ENCODE data around the gene ZNF527.
"Not testable (repeated sequence)": the region's sequence is repeated elsewhere in the genome, so short reads cannot be mapped to it uniquely, and the experiment has no call there.

The ZNF527 gene

DNA sequence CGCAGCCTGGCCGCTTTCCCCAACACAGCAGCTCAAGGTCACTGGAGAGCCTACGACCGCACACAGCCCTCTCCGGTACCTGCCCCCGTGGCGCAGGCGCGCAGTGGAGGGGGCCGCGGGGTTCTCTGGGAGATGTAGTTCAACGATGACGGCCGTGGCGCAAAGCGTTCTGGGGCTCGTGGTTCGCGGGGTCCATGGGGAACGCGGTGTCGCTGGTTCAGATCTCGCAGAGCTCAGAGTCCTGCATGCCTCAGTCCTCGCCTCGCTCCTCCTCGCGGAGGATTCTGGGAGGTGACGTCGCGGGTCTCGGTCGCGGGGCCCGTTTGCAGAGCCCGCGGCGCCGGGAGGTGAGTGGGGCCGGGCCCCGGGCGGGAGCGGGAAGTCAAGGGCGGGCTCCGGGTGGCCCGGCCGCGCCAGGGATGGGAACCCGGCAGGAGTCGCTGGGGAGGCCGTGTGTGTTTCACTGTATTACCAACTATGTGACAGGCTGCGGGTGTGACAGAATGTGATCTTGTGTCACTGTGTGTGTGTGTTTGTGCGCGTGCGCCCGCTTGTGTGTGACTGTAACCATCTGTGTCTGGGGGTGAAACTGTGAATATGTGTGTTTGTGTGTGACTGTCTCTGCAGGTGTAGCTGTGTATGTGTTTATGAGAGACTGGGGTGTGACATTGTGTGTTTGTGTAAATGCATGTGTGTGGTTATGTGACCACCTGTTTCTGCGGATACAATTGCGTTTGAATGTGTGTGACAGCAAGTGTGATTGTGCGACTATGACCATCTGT, at the start of gene ZNF527:
TSS of gene ZNF527 (plus strand) at position 220 of the 782 bp plus-strand sequence. CDS start 3,100 bp downstream, outside the sequence.
- DNase-seq, result peak; percentile 90

DNA sequence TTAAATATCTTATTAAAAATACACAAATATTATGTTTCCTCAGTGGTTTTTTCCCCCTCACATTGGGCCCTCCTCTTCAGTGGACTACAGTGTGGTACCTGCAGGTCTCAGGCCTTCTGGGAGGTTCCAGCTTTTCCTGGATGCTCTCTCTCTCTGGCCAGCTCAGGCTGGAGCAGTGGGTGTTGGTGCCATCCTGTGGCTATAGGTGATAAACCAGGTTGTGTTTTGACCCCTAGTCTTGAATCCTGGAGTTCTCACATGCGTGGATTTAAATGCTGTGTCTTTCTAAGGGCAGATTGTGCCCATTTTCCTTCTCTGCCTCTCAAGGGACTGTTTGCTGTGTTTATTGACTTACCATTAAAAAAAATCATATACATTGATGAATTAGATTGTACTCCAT, 41.2 kb upstream of the ZNF527 start:
- no peak for DNase-seq

DNA sequence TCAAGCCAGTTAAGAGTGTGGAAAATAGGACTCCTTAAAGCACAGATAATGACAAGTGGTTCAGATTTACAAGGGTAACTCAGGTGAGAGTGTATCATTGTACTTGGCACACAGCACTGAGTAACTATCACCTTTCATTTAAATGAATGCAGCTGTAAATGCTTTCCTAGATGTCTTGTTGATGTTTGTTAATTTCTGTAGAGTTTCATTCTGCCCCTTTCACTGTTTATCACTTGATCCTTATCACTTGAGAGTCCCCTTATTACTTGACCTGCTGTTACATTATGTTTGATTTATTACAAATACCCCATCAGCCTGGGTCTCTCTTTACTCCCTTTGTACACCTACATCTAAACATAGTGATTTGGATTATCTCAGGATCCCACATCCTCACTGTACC, 38.1 kb upstream of the ZNF527 start:
- DNase-seq, result no peak

DNA sequence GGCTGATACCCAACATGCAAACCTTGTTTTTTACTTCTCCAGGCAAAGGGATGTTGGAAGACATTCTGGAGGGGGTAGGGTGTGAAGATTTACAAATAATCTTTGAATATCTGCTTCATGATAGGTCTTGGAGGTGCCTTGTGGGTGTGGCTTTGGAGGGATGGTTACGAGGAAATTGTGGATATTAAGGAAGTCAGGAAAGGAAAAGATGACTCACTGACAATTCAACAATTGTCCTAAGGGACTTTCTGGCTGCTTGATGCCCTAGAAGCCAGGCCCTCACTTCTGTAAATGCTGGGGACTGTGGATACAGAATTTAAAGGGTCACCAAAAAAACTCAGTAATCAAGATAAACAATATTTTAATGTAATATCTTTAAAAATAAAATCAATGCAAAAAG, 37.4 kb upstream of the ZNF527 start:
- DNase-seq, result no peak

DNA sequence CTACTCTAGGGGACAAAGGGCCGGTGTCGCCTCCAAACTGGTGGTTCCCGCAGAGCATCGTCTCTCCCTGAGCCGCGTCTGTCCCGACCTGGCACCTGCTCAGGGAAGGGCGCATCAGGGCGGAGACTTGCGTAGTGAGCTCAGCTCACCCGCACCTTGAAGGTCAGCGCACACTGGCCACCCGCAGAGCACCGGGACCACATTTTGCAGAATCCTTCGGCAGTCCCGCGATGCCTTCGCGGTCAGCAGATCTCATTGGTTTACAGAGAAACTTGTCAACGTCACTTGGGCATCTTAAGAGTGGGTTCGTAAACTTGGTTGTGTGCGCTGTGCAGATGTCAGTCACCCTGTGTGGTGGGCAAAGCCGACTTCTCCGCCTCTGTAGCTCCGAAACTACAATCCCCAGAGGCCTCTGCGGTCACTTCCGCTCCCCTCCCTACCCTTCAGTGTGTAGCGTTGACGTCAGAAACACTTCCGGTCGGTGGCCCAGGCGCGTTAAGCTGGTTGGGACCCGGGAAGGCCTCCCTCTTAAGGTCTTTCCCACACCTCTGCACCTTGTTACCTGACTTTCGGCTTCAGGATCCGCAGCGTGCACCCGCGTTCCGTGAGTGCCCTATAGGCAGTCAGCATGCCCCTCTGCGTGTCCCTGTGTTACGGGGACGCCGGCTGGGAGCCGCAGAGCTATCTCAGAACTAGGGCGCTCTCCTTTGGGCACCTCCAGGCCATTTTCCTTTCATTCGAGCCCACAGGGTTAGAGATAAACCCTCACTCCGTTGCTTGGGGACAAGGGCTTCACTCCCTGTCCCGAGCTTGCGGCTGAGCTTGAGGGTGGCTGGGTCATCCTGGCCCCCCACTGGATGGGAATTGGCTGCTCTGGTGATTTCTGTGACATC, 36.5 kb upstream of the ZNF527 start:
- no peak for DNase-seq

DNA sequence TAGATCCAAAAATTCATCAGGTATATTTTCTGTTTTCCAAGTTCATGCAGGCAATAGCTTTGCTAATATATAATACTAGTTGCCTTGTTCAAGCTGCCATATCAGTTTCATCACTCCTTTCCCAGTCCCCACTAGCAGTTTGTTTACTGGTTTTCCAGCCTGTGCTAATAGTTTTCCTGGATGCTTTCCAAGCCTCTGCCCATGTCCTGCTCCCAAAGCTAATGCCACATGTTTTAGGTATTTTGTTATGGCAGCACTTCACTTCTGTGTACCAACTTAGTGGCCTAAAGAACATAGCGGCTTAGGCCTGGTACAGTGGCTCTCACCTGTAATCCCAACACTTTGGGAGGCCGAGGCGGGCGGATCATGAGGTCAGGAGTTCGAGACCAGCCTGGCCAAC, 28.1 kb upstream of the ZNF527 start:
- no peak for DNase-seq

DNA sequence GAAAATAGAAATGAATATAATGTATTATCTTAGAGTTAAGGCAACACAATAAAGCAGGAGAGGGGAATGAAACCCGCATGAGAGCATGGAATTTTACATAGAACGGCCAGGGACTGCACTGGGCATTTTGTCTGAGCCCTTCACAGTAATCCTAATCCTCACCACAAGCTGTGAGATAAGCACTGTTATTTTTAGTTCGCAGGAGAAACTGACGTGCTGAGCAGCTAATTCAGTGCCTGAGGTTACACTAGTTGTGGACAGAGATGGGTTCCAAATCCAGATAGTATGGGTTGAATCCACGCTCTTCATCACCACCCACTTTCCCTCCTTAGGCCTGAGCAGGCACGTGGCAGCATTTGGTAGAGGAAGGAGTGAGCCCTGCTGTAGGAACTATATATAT, 24.8 kb upstream of the ZNF527 start:
- no peak for DNase-seq

DNA sequence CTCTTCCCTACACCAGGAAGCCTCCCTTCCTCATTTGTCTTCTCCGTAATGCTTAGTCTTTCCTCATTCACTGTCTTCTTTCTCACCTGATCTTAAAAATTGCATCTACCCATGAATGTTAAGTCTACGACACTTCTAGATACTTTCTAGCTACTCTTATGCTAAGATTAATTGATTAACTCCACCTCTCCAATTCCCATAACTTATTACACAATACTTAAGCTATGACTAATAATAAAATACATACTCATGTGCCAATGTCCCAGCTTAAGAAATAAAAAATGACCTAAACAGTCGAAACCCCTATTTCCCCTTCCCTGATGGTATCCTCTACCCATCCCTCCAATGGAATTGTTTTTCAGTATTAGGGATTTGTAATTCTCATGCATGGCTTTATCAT, 22.8 kb upstream of the ZNF527 start:
- DNase-seq, result no peak

DNA sequence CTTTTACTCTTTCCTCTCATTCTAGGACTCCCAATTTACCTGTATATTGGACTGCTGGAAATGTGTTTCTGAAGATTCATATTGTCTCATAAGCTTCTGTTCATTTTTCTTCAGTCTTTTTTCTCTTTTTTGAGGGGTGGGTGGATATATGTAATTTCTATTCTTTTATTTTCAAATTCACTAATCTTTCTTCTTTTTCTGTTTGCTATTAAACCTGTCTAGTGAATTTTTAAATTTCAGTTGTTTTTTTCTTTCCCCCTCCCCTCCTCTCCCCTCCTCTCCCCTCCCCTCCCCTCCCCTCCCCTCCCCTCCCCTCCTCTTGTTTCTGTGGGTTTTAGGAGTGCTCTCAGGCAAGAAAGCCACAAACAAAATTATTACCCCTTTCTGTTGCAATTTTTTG, 16.9 kb upstream of the ZNF527 start:
- DNase-seq, result no peak

DNA sequence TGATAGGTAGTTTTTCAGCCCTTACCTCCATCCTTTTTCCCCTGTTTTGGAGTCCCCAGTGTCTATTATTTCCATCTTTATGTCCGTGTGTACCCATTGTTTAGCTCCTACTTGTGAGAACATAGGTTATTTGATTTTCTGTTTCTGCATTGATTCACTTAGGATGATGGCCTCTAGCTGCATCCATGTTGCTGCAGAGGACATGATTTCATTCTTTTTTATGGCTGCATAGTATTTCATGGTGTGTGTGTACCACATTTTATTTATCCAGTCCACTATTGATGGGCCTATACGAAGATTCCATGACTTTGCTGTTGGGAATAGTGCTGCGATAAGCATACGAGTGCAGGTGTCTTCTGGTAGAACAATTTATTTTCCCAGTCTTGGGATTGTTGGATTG, 15.0 kb upstream of the ZNF527 start:
- DNase-seq, result no peak

DNA sequence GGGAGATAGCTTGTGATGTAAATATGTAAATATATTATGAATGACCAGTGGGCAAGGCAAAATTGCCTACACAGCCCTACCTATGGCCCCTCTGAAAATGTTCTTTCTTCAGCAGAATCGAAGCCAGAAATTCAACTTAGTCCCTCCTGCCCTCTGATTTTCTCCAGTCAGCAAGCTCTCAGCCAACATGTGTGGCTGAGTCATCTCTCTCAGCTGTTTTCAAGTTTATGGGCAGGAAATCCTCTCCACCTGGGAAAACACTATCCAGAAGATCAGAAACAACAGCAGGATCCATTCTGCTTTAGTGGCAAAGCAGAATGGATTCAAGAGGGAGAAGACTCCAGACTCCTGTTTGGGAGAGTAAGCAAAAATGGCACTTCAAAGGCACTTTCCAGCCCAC, 8.9 kb upstream of the ZNF527 start:
- DNase-seq, result no peak

DNA sequence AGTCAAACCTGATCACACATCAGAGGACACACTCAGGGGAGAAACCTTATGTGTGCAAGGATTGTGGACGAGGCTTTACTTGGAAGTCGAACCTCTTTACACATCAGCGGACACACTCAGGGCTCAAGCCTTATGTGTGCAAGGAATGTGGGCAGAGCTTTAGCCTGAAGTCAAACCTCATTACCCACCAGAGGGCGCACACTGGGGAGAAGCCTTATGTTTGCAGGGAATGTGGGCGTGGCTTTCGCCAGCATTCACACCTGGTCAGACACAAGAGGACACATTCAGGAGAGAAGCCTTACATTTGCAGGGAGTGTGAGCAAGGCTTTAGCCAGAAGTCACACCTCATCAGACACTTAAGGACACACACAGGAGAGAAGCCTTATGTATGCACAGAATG, 8.2 kb upstream of the ZNF527 start:
- no peak for DNase-seq

DNA sequence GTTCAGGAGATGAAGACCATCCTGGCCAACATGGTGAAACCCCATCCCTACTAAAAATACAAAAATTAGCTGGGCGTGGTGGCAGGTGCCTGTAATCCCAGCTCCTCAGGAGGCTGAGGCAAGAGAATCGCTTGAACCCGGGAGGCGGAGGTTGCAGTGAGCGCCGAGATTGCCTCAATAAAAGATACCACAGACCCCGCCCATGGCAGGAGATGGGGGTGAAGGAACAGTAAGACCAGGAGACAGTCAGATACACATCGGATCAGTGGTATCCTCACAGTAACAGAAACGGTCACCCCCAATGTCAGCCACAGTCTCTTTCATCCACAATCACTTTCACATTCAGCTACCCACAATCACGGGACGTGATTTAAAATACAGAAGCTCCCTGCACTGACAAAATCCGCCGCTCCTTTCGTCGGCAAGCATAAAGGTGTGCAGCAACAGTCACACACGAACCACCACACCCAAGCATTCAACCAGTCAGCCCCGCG, 466 bp upstream of the ZNF527 start:
- DNase-seq, result not testable (repeated sequence)

DNA sequence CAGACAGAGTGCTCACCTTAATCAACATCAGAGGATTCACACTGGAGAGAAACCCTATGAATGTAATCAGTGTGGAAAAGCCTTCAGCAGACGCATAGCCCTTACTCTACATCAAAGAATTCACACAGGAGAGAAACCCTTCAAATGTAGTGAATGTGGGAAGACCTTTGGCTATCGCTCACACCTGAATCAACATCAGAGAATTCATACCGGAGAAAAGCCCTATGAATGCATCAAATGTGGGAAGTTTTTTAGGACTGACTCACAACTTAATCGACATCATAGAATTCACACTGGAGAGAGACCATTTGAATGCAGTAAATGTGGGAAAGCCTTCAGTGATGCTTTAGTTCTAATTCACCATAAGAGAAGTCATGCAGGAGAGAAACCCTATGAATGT, 18.3 kb downstream of the ZNF527 start:
- no peak for DNase-seq

DNA sequence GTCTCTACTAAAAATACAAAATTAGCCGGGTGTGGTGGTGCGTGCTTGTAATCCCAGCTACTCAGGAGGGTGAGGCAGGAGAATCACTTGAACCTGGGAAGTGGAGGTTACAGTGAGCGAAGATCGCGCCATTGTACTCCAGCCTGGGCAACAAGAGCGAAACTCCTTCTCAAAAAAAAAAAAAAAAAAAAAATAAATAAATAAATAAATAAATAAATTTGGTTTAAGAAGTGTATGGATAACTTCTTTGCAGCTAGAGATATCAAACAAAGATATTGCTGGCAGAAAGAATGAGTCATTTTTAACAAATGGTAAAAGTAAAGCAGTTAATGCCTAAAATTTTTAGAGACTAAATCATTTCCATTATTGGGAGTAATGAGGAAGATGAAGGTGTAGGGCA, 20.5 kb downstream of the ZNF527 start:
- not testable (repeated sequence) for DNase-seq

DNA sequence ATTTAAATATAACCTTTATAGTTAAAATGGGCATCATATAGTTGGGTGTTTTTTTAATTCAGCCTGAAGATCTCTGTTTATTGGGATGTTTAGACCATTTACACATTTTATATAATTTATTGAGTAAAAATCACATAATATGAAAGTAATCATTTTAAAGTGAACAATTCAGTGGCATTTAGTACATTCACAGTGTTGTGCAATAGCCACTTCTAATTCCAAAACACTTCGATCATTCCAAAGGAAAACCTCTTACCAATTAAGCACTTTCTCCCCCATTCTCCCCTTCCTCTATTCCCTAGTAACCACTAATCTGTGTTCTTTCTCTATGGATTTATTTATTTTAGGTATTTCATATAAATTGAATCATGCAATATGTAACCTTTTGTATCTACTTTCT, 30.2 kb downstream of the ZNF527 start:
- no peak for DNase-seq

DNA sequence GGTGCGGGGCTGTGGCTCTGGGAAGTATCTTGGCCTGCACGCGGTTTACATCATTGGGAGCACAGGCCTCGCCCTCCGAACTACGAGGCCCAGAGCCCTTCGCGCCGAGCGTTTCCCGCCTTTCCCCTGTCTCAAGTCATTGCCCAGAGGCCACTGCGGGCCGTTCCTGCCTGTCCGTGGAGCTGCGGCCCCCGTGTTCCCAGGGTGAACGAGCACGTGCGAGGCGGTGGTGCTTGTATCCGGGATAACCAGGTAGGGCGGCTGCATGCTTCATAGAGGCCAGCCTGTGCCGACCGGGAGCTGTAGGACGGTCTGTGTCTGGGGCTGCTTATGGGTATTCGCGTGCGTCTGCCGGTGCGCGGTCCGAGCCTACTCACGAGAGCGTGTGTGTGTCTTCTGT, 32.5 kb downstream of the ZNF527 start:
- DNase-seq, result no peak

DNA sequence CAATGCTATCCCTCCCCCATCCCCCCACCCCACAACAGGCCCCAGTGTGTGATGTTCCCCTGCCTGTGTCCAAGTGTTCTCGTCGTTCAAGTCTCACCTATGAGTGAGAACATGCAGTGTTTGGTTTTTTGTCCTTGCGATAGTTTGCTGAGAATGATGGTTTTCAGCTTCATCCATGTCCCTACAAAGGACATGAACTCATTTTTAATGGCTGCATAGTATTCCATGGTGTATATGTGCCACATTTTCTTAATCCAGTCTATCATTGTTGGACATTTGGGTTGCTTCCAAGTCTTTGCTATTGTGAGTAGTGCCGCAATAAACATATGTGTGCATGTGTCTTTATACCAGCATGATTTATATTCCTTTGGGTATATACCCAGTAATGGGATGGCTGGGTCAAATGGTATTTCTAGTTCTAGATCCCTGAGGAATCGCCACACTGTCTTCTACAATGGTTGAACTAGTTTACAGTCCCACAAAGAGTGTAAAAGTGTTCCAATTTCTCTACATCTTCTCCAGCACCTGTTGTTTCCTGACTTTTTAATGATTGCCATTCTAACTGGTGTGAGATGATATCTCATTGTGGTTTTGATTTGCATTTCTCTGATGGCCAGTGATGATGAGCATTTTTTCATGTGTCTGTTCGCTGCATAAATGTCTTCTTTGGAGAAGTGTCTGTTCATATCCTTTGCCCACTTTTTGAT, 35.4 kb downstream of the ZNF527 start:
- not testable (repeated sequence) for DNase-seq

DNA sequence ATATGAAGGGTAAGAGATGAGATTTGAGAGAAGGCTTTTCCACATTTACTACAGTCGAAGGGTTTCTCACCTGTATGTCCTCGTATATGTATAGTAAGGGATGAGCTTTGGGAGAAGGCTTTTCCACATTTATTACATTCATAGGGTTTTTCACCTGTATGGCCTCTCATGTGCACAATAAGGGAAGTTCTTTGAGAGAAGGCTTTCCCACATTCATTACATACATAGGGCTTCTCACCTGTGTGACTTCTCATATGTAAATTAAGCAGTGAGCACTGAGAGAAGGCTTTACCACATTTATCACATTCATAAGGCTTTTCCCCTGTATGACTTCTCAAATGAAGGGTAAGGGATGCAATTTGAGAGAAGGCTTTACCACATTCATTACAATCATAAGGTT, 41.8 kb downstream of the ZNF527 start:
- no peak for DNase-seq

DNA sequence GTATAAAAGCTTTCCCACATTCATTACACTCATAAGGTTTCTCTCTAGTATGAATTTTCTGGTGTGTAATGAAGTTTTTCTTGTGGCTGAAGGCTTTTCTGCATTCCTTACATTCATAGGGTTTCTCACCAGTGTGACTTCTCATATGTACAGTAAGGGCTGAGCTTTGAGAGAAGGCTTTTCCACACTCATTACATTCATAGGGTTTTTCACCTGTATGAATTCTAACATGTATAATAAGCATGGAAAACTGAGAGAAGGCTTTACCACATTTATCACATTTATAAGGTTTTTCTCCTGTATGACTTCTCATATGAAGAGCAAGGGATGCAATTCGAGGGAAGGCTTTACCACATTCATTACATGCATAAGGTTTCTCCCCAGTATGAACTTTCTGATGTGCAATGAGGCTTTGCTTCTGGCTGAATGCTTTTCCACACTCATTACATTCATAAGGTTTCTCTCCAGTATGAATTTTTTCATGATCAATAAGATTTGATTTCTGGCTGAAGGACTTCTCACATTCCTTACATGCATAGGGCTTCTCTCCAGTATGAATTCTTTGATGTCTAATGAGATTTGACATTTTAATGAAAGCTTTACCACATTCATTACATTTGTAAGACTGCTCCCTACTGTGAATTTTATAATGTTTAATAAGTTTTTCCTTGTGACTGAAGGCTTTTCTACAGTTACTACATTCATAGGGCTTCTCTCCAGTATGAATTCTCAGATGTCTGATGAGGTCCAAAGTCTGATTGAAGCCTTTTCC, 42.6 kb downstream of the ZNF527 start:
- DNase-seq, result no peak

All from GF-D8 (cell line).